Activated T-helper 1 cell treated with anti-CD3 and anti-CD28 coated beads, Interleukin-2, amount 50 U/mL, for 16 hours (primary cell): ENCODE data around the gene PMP22.

Experiments used
- DNase-seq, 2 donors: peaks; one replicate each; pipeline ENCODE4 v3.0.0-alpha.2; 2020; ENCODE audit warnings: low read depth in 1 of 2, low spot score in 1 of 2

Gene PMP22

DNA sequence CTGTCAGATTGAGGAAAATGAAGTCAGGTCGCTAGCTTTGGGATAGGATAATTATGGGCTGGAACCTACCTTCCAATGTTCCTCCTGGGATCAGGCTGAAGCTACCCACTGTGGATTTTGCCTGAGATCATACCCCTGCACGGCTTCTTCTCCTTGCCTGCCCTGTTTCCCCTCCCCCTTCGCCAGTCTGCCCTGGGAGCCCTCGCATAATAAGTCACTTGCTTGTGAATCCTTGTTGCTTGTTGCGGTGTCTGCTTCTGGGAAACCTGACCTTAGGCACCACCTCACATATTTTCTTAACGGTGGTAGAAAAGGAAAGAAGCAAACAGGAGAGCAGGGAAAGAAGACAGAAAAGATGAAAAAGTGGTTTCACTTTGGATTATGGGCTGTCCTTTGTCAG, 13.3 kb upstream of the PMP22 start:
- no peak for DNase-seq

DNA sequence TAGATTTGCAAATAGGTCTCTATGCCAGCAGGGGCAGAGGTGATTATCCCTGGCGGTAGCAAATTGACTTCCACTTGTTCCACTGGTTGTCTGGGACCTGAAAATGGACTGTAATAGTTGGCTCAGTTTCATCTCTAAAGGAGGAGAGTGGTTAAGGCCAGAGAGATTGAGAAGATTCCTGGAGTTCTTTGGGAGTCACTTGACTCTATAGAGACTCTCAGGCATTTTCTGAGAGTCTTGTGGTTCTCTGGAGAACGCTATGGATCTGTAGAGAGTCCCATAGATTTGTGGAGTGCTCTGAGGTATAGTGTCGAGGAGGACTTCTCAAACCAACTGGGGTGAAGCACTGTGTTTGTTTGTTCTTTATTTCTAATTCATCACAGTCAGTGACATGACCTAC, 8.9 kb upstream of the PMP22 start:
- no peak for DNase-seq

DNA sequence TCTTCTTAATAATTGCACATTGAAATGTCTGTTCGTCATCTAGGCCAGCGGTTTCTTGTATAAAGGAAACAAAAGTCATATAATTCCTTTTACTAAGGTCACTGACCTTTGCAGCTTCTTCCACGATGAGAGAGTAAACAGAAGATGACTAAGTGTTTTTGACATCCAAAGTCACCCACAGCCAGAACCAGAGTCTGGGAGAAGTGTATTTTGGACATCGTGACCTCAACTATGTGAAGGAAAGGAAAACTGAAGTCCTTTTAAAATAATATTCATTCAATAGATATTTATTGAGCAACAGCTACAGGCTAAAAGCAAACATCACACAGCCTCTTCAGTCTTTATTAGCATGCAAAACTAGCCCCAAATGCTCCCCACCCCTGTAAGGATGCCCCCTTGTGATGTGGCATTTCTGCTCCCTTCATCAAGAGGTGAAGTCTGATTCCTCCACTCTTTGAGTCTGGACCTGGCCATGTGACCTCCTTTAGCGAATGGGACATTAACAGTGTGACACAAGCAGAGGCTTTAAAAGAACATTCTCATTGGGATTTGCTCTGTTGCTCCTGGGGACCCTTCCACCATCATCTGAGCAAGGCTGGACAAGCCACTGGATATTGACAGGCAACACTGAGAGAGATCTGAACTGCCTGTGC, 8.1 kb upstream of the PMP22 start:
- no peak for DNase-seq

DNA sequence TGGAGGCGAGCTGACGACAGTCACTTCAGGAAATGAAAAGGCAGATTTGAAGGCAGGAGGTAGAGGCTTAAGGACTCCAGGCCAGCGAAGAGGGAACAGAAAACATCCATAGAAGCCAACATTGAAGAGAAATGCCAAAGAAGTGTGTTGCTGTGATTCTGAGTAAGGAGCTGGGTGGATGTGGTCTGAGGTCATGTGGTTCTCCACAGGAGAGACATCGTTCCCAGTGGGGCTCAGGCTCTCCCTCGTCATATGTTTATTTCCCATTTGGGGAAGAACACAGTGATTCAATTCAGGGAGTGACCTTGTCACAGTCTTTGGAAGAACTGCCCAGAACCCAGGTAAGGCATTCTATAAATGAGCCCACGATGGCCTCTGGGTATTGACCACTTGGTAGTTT, 6.6 kb upstream of the PMP22 start:
- DNase-seq, result no peak

DNA sequence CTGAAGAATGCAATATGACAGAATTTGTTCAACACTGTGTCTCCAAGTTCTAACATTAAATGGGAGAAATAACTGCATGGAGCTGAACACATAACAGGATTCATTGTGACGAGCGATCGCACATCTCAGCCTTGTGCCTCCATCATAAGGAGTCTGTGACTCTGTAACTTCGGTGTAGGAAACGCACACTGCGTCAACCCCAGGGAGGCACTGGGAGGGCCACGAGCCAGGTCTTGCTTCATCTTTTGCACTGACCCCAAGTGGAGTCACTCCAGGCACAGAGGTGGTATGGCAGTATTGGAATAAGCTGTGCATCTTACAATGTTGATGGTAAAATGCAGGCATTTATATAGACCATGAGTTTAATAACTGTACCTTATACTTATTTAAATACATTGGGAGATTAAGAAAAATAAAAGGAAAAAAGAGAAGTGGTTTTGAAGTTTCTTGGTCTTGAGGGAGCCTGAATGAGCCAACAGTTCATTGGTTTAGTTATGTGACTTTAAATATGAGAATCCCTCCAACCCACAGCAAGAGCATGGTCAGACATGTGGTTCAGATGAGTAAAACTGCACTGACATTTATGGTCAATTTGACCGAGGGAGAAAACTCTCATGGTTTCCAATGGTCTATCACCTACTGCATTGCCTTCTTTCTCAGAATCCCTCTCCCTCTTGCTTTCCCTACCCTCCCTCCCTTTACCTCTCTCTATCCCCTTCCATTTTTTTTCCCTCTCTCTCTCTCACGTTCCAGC, 5.7 kb upstream of the PMP22 start:
- no peak for DNase-seq

DNA sequence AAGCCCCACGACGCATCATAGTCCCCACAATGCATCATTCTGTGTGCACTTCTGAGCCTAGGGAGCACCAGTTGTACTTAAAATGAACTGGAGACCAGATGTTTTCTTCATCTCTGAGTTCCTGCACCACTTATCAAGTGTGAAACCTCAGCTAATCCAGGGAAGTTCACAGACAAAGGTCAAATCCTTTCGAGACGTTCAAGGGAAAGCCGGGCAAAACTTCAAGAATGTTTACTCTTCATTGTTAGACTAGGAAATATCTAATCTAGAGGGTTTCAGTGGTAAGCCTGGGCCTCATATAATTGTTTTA, 4.6 kb upstream of the PMP22 start:
- DNase-seq, result no peak

DNA sequence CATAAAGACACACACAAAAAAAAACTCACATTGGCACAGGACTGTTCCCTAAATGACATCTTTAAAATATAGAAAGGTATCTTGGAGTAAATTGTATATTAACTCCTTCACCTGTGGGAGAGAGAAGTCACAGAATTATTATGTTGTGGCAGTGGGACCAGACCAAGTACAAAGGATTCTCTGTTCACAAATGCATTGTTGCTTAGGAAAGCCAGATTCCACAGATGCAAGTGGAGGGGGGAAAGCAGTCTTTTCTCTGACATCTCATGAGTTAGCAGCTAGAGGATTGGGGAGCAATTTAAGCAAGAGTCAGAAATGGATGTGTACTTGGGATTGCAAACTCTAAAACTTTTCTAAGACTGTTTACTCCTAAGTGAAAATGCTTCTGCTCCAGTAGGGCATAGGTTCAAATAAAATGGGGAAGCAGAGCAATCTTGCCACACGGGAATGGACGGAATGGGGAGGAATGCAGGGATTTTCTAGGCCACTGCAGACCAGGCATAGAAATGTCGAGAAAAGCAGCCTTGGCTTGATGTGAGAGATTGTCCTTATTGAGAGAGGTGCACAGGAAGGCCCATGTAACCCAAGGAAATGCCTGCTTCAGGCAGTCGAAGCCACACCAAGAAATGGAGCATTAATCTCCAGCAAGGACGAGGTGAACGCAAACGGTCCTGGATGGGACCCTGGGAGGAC, 4.1 kb upstream of the PMP22 start:
- DNase-seq, result no peak

DNA sequence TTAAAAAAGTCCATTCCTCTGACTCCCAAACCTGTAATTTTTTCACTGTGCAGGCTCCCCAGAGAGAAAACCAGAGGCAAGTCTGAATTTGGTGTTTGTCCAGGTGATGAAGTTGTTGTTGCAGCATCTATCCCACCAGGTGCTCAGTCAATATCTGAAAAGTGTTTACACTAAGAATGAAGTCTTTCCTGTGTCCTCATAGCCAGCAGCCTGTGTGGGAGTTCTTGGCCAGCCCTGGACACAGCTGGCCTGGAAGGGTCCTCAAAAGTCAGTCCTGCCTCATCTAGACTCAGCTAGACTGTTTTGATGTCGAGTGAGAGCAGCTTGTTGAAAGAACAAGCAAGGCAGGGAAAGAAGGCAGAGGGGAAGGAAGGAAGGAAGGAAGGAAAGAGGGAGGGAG, 3.3 kb upstream of the PMP22 start:
- no peak for DNase-seq

DNA sequence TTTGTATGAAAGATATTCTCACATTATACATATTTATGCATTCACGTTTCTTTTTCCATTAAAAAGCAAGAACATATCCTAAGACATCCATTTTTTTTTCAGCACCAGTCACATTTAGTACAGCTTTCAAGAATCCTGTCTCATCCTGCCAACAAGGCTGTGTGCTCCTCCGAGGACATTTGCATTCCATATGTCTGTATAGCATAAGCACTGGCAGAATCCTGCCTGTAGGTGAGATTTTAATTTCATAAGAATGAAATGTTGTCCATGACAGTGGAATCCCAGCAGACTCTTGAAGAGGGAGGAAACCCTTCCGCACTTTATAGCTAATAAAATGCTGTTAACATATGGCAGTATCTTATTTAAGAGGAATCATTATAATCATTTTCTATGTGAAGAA, 2.9 kb upstream of the PMP22 start:
- no peak for DNase-seq

DNA sequence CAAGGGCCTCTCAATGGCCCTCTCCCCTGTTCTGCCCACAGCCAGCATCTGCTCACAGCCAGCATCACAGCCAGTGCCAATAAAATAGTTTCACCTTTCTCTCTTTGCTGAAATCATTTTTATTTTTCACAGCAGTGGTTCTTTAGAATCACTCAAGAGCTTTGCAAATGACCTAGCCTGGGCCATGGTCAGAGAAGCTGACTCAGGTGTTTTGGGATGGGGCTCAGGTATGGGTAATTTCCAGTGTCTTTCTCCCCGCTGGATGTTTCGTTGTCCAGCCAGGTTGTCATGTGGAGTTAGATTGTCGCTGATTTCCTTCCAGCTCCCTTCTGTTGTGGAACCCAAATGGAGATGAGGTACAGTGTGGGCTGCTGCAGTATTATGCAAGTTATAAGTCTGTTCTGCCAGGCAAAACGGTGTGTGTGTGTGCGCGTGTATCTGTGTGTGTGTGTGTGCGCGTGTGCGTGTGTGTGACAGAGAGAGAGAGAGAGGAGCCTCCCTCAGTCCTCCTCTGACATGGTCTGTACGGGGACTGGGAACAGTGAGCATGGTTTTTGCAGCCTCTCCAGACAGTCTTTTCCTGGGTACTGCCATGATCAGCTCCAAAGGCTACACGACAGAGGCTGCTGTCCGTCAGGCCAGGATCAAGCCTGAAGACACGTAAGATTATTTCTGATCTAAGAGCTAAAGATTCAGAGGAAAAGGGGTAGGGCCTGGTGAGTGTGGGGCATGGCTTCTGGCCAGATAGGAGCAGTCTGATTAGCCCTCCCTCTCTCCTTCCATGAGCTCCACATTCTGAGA, 1.4 kb upstream of the PMP22 start:
- no peak for DNase-seq

DNA sequence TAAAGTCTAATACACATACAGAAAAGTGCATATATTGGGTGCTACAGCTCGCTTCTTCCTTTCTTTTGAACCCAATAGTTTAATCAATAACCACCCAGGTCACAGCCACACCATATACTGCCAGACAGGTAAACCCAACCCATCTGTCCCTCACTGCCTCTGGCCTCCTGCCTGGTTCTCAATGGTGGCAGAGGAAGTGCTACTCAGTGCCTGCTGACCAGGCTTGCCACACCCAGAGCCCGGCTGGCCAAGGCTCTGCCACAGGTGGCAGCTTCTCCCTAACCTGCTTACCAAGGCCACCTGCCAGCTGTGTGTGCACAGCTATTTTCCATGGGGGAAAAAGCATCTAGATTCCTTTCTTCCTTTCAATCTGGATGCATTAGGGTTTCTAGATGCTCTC, 584 bp downstream of the PMP22 start:
- DNase-seq, result no peak

DNA sequence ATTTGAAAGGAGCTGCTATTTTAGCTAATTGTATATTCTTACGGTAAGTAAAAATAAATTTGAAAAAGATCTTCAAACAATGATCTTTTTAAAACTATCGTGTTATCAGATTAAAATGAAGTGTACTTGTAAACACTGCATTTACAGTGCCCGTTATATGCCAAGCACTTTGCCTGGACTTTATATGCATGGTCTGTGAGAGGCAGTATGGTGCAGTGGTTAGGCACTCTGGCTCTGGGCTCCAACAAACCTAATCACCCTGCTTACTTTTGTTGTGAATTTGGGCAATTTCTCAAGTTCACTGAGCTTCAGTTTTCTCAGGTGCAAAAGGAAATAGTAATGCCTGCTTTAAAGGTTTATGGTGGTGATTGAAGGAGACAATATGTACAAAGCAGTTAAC, 1.4 kb downstream of the PMP22 start:
- DNase-seq, result no peak

DNA sequence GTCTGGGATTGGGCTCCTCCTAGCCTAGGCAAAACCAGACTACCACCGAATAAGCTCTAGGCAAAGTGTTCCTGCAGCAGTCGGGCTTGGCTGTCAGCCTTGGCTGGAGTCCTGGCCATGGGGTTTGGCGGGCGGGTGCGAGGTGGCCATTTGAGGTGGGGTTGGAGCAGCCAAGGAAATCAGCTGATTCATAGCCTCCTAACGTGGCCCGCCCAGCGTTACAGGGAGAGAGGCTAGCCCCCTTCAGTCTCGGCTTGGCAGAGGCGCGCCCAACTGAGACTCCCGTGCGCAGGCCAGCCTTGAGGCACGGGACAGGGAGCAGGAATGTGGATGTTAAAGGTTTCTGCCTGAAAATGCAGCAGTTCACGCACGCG, 1.9 kb downstream of the PMP22 start:
- DNase-seq, result no peak

DNA sequence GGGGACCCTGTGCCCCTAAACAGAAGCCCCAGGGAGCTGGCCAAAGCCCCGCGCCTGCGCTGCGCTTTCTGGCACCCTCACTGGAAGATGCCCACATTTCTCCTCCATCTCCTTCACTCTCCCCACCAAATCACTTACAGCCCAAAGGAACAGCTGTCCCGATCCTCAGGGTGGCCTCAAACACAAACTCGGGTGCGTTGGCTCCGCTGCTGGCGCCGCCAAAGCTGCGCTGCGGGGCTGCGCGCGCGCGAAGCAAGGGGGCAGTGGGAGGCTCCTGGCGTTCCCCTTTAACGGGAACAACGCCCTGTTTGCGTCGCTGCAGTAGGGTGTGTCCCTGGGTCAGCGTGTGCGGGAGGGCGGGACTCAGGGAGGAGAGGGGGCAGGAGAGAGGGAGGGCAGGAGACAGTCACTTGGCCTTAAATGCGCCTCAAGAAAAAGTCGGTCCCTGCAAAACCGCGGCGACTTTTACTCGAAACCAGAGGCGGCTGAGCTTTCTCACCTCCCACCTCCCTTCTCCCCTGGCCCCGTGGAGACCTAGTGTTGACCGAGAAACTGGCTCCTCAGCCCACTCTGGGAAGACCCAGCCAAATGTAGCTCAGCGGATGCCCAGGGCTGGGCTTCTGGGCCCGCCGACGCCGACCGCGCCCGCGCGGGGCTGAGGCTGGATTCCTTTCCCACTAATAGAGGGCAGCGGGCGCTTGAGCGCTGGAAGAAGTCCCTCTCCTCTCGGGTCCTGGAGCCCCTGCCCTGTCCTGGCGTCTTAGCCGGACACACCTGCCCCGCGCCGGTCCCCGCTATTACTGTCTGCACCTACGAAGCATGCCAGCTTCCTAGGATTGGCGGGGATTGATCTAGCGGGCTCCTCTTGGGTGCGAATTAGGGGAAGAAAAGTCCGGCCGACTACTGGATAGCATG, 2.6 kb downstream of the PMP22 start:
- DNase-seq, result no peak

DNA sequence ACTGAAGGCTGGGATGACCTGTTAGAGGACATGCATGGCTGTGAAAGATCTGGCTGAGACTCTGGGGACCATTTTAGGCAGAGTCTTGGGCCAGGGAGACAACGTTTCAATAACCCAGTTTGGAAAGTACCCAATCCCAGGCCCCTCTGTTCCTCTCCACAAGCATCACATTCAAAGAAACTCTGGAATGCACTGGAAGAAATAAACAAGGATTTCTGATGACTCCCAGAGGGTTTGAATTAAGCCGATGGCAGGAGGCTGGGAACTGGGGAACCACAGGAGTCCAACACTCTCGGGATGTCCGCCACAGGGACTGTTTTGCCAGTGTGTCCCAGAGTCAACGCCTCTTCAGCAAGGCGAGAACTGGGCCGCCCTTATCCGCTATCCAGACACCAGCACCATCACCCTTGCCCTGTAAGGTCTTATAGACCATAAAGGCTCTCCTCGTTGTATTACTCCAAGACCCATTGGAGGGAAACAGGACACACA, 3.3 kb downstream of the PMP22 start:
- DNase-seq, result no peak

DNA sequence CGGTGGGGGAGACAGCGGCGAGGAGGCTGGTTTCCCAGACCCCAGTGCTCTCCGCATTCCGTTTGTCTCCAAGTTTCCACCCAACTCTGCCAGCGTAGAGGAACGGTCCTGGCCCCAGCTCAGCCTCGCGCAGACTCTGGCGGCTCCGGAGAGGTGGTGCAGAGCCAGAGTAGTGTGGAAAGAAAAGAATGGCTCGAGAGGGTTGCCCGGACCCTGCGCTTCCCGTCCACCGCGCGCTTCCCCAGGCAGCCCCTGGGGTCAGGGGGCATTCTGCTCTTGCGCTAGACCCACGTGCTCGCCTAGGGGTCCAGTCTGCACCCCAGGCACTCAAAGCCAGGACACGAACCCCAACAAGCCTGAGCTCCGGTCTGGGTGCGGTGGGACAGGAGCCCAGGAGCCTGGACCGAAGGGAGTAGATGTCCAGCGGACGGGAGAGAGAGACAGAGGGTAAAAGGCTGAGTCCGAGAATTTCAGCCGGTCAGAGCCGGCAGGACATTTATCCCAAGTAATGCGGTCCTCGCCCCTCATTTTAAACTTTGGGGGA, 3.8 kb downstream of the PMP22 start:
- no peak for DNase-seq

DNA sequence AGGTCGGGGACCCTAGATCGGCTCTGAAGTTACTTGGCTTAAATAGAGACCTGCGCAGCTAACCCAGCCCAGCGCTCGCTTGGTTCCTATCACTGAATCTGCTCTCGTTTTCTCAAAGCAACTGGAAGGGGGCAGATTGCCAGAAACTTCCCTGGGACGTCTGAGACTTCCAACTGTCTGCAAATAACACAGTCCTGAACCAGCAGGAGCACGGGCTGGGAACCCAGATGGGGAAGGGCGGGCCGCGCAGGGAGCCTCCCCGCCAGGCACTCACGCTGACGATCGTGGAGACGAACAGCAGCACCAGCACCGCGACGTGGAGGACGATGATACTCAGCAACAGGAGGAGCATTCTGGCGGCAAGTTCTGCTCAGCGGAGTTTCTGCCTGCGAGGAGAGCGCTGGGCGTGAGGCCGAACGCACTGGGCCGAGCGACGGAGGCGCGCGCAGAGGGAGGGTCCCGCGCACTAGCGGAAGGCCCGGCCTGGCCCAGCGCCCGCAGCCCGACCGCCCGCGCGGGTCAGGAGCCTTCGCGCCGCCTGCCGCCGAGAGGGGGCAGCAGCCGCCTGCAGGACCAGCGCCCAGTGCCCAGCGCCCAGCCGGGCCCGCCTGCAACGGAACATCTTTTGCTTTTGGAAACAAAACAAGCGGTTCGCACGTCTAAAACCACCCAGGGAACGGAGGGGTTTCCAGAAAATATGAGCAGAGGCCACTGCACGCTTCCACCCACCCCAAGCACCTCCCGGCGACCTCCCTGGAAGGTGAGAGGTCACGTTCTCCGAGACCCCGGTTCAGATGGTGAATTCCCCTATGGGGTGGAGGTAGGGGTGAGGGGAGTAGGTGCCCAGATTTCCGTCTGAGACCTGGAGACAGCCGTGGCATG, 4.5 kb downstream of the PMP22 start:
- peak in 1 of 2 donors; percentile 17 for DNase-seq

DNA sequence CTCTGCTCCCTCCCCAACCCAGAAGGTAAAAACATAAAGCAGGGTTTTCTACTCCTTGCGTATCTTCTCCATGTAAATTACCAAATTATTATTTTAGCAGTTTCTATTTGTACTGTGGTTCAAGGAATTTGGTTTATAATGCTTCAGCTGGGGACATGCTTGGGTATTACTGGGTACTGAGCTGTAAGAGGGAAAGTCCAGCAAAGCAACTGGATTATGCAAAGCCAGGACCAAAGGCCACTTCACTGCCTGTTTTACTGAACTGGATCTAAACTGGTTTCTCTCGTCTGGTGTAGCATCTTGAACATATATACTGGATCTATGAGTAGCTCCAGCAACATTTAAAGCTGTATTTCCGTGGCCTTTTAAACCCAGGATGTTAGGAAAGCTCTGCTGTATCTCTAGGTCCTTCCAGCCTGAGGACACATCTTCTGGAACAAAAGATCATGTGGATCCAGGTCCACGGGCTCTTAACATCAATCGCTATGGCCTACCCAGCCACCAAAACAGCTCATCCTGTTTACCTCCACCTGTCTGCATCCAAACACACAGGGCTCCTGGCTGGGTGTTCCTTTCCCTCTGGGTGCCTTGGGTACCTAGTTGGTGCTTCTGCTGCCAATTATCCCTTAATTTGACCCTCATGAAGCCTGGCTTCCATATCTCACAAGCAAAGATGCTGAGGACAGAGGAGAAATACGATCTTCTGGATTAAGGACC, 7.2 kb downstream of the PMP22 start:
- DNase-seq, result no peak
